ENCODE measurements around the gene ZCCHC14.

Gene ZCCHC14

DNA sequence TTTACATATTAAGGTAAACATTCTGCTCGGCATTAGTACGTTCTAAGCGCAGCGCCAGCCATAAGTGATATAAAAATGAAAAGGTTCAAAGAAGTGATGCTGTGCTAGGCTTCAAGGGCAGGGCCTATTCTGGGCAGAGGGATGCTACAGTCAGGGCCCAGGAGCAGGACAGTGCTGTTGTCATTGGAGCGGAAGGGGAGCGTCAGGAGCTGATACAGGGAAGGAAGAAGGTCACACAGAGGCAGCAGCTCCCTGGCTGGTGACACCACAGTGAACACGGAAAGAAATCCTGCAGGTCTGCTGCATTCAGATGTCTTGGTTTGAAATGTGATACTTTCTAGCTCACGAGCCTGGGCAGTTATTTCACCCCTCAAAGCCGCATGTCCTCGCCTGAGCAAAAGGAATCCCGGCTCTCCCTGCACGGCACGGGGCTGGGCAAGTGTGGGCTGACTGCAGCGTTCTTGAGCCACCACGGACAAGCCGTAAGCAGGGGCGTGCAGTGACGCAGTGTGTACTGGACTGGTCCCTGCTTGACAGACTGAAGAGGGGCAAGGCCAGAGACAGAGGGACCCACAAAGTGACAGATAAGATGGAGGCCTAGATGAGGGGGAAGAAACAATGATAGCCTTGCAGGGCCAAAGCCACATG is 41.1 kb downstream of the ZCCHC14 start:
- DNase-seq = no peak

- no peak for DNase-seq
Measured at GRCh38 chr16:87448866-87449265, 44.0 kb downstream of the ZCCHC14 start.

DNA sequence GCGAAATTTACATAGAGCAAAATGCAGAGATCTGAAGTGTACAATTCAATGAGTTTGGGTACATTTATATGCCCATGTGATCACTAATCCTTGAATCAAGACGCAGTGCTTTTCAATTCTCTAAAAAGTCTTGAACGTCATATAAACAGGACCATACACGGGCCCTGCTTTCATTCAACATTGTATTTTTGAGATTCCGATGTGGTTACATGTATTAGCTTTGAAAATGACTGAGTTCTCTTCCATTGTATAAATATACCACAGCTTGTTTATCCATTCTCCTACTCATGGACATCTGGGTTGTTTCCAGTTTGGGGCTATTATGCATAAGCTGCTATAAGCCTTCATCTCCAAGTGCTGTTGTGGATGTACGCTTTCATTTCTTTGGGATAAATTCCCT is 45.5 kb downstream of the ZCCHC14 start:
- no peak for DNase-seq

DNA sequence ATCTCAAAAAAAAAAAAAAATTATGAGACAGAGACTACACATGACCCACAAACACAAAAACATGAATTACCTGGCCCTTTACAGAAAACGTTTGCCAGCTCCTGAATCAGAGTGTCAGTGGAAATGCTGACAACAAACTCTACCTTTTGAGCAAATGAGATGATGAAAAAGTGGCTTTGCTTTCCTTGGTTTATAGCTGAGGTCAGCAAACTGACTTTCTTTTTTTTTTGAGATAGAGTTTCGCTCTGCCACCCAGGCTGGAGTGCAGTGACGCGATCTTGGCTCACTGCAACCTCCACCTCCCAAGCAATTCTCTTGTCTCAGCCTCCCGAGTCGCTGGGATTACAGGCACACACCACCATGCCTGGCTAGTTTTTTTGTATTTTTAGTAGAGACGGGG is 46.3 kb downstream of the ZCCHC14 start:
- DNase-seq = no peak

- DNase-seq = no peak
Measured at GRCh38 chr16:87445486-87445885, 47.3 kb downstream of the ZCCHC14 start.

GRCh38 chr16:87443964-87444363 is 48.9 kb downstream of the ZCCHC14 start:
- no peak for DNase-seq

- DNase-seq = no peak
Measured at GRCh38 chr16:87443016-87443415, 49.8 kb downstream of the ZCCHC14 start.

- no peak for DNase-seq
Measured at GRCh38 chr16:87442581-87442966, 50.2 kb downstream of the ZCCHC14 start.

DNA sequence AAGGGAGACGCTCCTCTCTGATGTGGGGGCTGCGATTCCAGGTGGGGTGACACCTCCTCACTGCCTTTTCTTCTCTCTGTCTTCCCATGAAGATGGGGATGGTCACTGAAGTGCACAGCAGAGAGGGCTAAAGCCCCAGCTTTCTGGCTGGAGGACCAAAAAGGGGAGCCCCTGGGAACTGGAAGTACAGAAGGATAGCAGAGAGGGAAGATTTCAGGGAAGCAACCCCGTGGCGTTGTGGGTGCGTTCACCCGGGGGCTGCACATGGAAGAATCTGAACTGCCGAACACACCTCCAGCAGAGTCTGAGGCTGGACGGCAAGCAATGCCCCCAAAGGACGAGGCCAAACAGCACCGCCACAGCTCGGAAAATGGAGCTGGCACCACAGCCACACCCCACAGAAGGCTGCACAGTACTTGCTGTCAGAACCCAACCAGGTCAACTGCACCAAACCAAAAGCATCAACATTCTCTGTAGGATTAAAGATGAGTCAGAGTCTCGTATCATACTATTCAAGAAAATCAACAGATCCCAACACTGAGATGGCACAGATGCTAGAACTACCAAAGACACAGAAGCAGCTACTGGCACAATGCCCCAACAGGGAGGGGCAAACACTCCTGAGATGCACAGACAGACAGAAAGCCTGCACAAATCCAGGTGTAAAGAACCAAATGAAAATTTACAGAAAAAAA is 50.8 kb downstream of the ZCCHC14 start:
- DNase-seq = no peak

- no peak for DNase-seq
Measured at GRCh38 chr16:87439926-87440325, 52.9 kb downstream of the ZCCHC14 start.

DNA sequence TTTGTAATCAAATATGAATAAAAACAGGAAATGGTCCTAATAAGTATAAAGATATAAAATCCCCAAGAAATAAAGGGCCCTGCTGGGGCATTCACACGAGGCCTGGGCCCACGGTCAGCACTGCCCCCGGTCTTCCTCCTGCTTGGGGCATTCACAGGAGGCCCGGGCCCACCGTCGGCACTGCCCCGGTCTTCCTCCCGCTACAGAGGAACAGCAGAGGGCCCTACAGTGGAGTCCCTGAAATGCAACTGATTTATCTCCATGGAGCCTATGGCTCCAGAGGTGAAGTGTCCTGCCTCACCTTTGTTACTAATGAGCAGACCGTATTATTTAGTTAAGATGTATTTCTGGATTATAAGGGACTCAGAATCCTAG is 54.2 kb downstream of the ZCCHC14 start:
- no peak for DNase-seq

DNA sequence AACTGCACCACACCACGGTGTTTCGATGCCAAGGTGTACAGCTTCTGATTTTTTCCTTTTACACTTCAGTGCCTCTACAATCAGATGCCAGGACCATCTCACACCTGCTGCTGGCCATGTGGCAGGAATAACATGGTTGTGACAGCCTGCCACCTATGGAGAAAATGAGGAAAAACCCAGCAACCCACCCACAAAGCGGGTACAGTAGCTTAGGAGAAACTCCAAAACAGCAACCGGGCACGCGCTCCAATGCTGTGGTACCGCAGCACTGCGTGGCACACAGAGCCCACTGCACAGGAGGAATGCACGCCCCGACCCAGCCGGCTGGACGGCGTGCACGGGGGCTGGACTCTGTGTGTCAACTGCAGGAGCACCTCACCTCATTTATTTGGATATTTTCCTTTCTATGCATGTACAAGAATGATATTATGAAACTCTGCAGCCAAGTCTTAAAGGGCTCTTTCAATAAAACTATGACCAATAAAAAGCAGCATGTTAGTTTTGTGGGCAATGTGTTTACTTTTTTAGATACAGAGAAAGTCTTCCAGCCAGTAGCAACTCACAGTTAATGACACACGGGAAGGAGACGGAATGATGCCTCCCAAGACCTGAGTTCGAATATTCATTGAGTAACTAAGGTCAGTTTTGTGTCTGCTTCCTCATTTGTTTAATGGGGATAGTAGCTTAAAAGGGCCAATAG is 54.8 kb downstream of the ZCCHC14 start:
- DNase-seq = no peak

- DNase-seq = no peak
Measured at GRCh38 chr16:87437327-87437726, 55.5 kb downstream of the ZCCHC14 start.

GRCh38 chr16:87436225-87437172 is 56.3 kb downstream of the ZCCHC14 start:
- DNase-seq = no peak

GRCh38 chr16:87435372-87436224 is 57.2 kb downstream of the ZCCHC14 start:
- DNase-seq = no peak

DNA sequence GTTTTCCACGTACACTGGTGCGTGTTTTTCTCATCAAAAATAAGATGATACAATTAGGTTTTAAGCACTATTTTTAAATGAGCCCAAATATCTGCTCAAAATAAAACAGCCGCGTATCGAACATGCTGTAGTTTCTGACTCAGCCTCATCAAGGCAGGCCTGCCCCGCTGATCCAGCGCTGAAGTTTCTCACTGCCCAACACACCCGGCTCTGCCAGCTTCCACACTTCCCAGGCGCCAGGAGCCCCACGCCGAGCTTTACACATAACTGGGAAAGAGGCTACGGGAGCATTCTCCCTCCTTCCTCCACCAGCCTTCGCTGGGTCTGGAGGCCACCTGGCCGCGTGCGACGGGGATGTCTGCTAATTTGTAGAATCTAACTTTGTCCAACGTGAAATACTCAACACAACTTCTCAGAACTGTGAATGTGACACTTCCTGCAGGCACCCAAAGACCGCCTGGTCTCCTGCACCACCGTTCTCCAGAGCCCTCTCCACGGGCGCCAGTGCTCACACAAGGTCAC is 58.6 kb downstream of the ZCCHC14 start:
- DNase-seq = no peak

DNA sequence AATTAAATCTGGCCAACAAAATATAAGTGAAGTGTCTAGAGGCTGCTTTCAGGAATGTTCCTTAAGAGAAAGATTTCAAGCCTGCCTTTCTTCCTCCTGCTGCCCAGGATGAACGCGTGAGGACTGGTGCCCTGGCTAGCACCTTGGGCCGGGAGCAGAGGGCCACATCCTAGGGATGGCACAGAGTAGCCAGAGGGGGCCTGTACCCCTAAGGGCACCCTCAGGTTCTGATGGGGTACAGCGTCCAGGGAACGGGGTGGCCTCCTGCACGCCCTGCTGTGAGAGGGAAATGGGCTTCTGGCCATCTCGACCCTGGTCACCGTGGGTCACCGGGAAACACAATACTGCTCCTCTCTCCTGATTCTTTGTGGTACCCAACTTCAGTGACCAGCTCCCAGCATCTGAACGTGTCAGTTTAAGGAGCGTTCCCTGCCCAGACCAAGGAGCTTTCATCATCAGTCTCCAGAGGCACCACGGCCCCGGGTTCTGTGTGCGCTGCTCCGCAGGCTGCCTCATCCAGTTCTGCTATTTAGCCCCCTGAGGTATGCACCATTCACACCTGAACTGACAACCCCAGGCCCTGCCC is 60.4 kb downstream of the ZCCHC14 start:
- no peak for DNase-seq

GRCh38 chr16:87431926-87432325 is 60.9 kb downstream of the ZCCHC14 start:
- DNase-seq = no peak

DNA sequence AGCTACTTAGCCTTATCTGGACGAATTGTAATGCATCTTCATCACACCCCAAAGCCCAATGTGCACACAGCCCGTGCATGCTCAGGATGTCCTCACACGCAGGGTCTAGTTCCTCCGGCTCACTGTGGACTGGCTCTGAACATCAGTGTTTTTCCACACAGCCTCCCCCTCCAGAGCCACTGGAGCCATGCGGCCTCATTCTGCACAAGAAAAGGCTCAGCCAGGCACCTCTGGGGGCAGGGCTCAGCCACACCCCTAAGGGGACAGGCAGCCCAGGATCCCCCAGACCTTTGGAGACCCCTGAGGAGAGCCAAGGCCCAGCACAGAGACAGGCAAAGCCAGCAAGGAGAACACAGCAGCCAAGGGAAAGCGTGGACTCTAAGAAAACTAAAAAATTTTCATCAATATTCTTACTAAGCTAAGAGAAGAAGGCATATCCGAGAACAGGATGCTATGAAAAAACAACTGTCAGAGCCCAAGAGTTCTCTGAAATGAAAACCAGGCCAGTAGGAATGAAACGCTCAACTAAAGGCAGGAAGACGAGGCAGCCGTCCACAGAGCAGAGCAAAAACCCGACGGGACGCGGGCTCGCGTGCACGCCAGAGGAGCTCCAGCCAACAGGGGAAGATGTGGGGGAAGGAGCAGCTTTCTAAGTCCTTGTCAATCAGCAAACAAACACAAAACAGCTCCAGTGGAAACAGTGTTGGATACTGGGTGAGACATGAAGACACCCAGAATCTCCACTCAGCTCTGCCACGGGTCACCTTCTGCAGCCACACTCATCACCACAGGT is 66.2 kb downstream of the ZCCHC14 start:
- DNase-seq = no peak

GRCh38 chr16:87425941-87426340 is 66.9 kb downstream of the ZCCHC14 start:
- DNase-seq = no peak

DNA sequence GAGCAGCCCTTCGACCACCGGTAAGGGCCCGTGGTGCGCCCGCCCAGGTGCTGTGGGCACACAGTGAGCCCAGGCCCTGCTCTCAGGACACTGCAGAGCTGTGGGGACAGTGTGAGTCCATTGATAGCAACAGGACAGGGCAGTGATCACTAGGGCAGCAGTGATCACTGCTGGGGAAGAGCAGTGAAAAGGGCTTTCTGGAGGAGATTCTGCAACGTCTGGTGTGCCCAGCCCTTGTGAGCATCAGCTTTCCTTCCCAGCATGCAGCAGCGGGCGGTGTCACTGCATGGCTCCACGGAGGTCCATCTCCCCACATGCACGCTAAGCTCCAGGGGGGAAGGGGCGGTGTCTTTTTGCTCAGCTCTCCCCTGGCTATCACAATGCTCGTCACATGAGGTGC is 68.6 kb downstream of the ZCCHC14 start:
- DNase-seq = no peak
